Endodermal cell (in vitro differentiated cells): ENCODE data around the gene GRIP1. TPM values are rescaled to one million over a fixed set of nuclear protein-coding genes. Genes with fewer than 3 reads are reported as not detected.

Source experiments
- DNase-seq: peaks from one replicate; pipeline ENCODE4 v3.0.0-alpha.2; 2017
- H3K27ac ChIP-seq: 2 replicates; pipeline ENCODE4 v1.5.1; 2013; ENCODE audit warnings: mild to moderate bottlenecking, low read depth, low read length, moderate library complexity
- H3K27me3 ChIP-seq: 2 replicates; pipeline ENCODE4 v1.6.1; 2013; ENCODE audit warnings: mild to moderate bottlenecking, low read length, moderate library complexity; ENCODE audit not compliant: insufficient read depth, control insufficient read depth, poor library complexity, severe bottlenecking
- H3K36me3 ChIP-seq: 2 replicates; pipeline ENCODE4 v1.7.0; 2013; ENCODE audit warnings: mild to moderate bottlenecking, low read length, moderate library complexity; ENCODE audit not compliant: control insufficient read depth, insufficient read depth
- H3K4me1 ChIP-seq: one replicate; pipeline ENCODE4 v1.7.0; 2013; ENCODE audit warnings: low read length; ENCODE audit not compliant: control insufficient read depth, insufficient read depth
- H3K4me3 ChIP-seq: 2 replicates; pipeline ENCODE4 v1.5.1; 2013; ENCODE audit warnings: mild to moderate bottlenecking, low read length, moderate library complexity
- H3K9ac ChIP-seq: 2 replicates; pipeline ENCODE4 v1.6.1; 2013; ENCODE audit warnings: mild to moderate bottlenecking, low read length, moderate library complexity; ENCODE audit not compliant: poor library complexity, severe bottlenecking; ENCODE audit errors: extremely low read depth
- H3K9me3 ChIP-seq: 2 replicates; pipeline ENCODE4 v1.6.1; 2013; ENCODE audit warnings: mild to moderate bottlenecking, low read length, moderate library complexity; ENCODE audit not compliant: control insufficient read depth
- H3K27ac Mint-ChIP-seq: 2 replicates; pipeline ENCODE4 v1.8.0; 2020; ENCODE audit warnings: mixed read lengths
- H3K27me3 Mint-ChIP-seq: 2 replicates; pipeline ENCODE4 v1.8.0; 2021; ENCODE audit warnings: mild to moderate bottlenecking, mixed read lengths; ENCODE audit not compliant: insufficient read depth
- H3K36me3 Mint-ChIP-seq: 2 replicates; pipeline ENCODE4 v1.8.0; 2020; ENCODE audit warnings: low read depth, mixed read lengths
- H3K4me1 Mint-ChIP-seq: 2 replicates; pipeline ENCODE4 v1.8.0; 2020; ENCODE audit warnings: mixed read lengths
- H3K4me3 Mint-ChIP-seq: 2 replicates; pipeline ENCODE4 v1.8.0; 2020; ENCODE audit warnings: mild to moderate bottlenecking, moderate library complexity, mixed read lengths
- H3K9me3 Mint-ChIP-seq: 2 replicates; pipeline ENCODE4 v1.8.0; 2020; ENCODE audit warnings: mild to moderate bottlenecking, mixed read lengths
- WGBS, 2 experiments: methylation state at CpG; one replicate each; pipeline versions ENCODE4 v1.1.5 to v1.1.7; 2013; ENCODE audit warnings: missing lambda C conversion rate in 2 of 2, mixed read lengths in 1 of 2; ENCODE audit not compliant: insufficient coverage in 1 of 2, insufficient read length in 1 of 2; 5-methylcytosine and 5-hydroxymethylcytosine counted together
- total RNA-seq, 2 donors: library from RNA; stranded (reverse); fragmentation: NEBNext Ultra II Directional in 1 of 2; extraction: Animal tissue kit (Norgen Biotek cat#: 25700) in 1 of 2; gene quantifications; 2 replicates in 1 of 2; 3 replicates in 1 of 2; pipeline ENCODE4 v1.2.1, GENCODE V29; 2021
- TF ChIP-seq, protein P1 (sequence below): fragments of 200-600 bp; sonication (generic); conservative IDR thresholded peaks from 2 replicates; pipeline ENCODE4 v1.5.0; 2021; ENCODE audit warnings: antibody characterized with exemption, mild to moderate bottlenecking

GRIP1 gene
- total RNA-seq, 2 donors from 2014 or later, result 41.0 to 47.6 TPM

DNA sequence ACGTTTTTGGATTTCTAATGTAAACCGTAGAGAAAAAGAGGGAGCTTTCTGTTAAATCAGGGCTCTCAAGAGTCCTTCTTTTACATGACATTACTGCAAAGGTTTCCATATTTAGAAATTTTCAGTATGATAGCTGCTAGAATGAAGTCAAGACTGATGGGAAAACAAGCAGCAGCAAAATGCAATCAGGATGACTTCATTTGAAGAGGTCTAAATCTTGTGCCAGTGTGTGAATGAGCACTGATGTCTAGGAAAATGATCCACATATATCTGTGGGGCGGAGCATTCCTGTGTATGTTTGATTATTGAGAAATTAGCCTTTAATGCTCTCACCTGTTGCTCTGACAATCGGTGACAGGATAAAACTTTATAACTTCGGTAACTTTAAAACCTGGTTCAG, 73.6 kb downstream of the GRIP1 start:
- Mint-ChIP-seq H3K4me1 (peaks cover 11% of the 10 kb centered on the region), H3K27me3 (no peaks in the 10 kb centered on the region), H3K27ac (no peak overlapping the region), H3K36me3 (no peaks in the 10 kb centered on the region), H3K4me3 (no peak overlapping the region), H3K9me3 (no peaks in the 10 kb centered on the region)
- Histone ChIP-seq H3K27ac (no peak overlapping the region), H3K9me3 (no peaks in the 10 kb centered on the region), H3K4me1 (no peaks in the 10 kb centered on the region), H3K36me3 (no peaks in the 10 kb centered on the region), H3K4me3 (no peak overlapping the region), H3K9ac (no peak overlapping the region), H3K27me3 (no peaks in the 10 kb centered on the region)
- no peak for DNase-seq
- 90 to 100% methylated on average over 4 to 5 of the region's 5 CpGs for WGBS, 2 experiments
- TF ChIP-seq, protein P1, sequence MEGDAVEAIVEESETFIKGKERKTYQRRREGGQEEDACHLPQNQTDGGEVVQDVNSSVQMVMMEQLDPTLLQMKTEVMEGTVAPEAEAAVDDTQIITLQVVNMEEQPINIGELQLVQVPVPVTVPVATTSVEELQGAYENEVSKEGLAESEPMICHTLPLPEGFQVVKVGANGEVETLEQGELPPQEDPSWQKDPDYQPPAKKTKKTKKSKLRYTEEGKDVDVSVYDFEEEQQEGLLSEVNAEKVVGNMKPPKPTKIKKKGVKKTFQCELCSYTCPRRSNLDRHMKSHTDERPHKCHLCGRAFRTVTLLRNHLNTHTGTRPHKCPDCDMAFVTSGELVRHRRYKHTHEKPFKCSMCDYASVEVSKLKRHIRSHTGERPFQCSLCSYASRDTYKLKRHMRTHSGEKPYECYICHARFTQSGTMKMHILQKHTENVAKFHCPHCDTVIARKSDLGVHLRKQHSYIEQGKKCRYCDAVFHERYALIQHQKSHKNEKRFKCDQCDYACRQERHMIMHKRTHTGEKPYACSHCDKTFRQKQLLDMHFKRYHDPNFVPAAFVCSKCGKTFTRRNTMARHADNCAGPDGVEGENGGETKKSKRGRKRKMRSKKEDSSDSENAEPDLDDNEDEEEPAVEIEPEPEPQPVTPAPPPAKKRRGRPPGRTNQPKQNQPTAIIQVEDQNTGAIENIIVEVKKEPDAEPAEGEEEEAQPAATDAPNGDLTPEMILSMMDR, result no peak

DNA sequence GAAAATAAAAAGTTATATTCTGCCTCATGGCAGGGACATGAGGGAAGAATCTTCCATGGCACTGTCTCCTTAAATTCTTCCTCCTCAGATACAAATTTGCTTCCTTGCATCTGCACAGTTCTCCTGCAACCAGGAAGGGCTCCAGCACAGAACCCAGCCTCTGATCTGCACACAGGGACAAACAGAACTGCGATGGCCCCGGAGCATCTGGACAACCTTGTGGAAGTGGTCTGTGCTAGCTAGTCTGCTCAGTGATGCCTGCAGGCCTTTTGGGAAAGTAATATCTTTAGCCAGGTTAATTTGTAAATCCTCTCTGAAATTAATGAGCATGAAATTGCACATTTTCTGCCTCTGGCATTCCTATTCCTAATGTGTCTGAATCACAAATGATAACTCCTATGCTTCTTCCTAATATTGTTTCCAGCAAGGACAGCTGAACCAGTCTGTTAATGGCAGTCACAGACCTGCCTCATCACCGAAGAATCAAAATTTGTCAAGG, 74.8 kb downstream of the GRIP1 start:
- Histone ChIP-seq H3K27ac (no peak overlapping the region), H3K9me3 (no peaks in the 10 kb centered on the region), H3K4me3 (no peak overlapping the region), H3K4me1 (no peaks in the 10 kb centered on the region), H3K36me3 (no peaks in the 10 kb centered on the region), H3K27me3 (no peaks in the 10 kb centered on the region), H3K9ac (no peak overlapping the region)
- 94 to 100% methylated on average over 1 to 3 of the region's 3 CpGs for WGBS, 2 experiments
- Mint-ChIP-seq H3K27me3 (no peaks in the 10 kb centered on the region), H3K36me3 (no peaks in the 10 kb centered on the region), H3K4me1 (peaks cover 19% of the 10 kb centered on the region), H3K4me3 (no peak overlapping the region), H3K9me3 (no peaks in the 10 kb centered on the region), H3K27ac (no peak overlapping the region)
- no peak for DNase-seq
- TF ChIP-seq, protein P1, result no peak

DNA sequence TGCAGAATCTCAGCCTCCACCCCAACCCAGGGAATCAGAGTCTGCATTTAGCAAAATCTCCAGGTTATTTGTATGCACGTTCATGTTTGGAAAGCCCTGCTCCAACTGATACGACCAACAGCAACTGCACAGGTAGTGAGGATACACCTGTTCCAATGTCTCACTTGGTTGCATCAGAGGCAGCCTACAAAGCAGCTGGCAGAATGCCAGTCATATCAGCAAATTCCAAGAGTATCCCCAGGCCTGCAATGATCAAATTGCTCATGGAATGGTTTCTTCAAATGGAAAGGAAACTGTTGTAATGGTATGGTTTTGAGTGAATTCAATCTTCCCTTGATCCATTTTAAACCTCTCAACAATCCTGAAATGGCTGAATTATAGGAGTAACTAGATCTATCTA, 75.4 kb downstream of the GRIP1 start:
- Histone ChIP-seq H3K4me1 (no peaks in the 10 kb centered on the region), H3K9ac (no peak overlapping the region), H3K9me3 (no peaks in the 10 kb centered on the region), H3K36me3 (no peaks in the 10 kb centered on the region), H3K27me3 (no peaks in the 10 kb centered on the region), H3K4me3 (no peak overlapping the region), H3K27ac (no peak overlapping the region)
- TF ChIP-seq, protein P1, result no peak
- no peak overlapping the region for H3K4me3 Mint-ChIP-seq
- H3K4me1 Mint-ChIP-seq, result peaks cover 23% of the 10 kb centered on the region
- H3K27me3 Mint-ChIP-seq, result no peaks in the 10 kb centered on the region
- no peak overlapping the region for H3K27ac Mint-ChIP-seq
- 84 to 100% methylated on average over 2 of the region's 2 CpGs for WGBS, 2 experiments
- no peak for DNase-seq
- H3K9me3 Mint-ChIP-seq, result no peaks in the 10 kb centered on the region
- H3K36me3 Mint-ChIP-seq, result no peaks in the 10 kb centered on the region
